Activated CD4-positive, alpha-beta T cell treated with anti-CD3 and anti-CD28 coated beads for 36 hours (primary cell): ENCODE results near the gene PTPRO. TPM values are rescaled to one million over a fixed set of nuclear protein-coding genes. Genes with fewer than 3 reads are reported as not detected.
A peak's percentile ranks its signal among the peaks of the same experiment; 100 is the strongest.

Source experiments
- ATAC-seq: fragments of 200-7000 bp; cut with Tn5 transposase; one replicate; pipeline ENCODE4 v1.10.0; 2021; ENCODE audit warnings: mild to moderate bottlenecking, moderate library complexity
- CTCF ChIA-PET: fragments of 350-600 bp; sonication (Branson Sonifier 250); formaldehyde crosslinking; loops from one replicate; lab custom pipeline; 2021; ENCODE audit warnings: antibody characterized with exemption; lab: Charles Lee
- POLR2A ChIA-PET: fragments of 350-600 bp; sonication (Branson Sonifier 250); formaldehyde crosslinking; loops from one replicate; lab custom pipeline; 2021; ENCODE audit warnings: antibody characterized with exemption, inconsistent platforms; lab: Charles Lee
- DNase-seq: peaks from one replicate; pipeline ENCODE4 v3.0.0-alpha.2; 2020
- H3K27ac Mint-ChIP-seq: one replicate; pipeline ENCODE4 v1.8.0; 2021; ENCODE audit warnings: mixed read lengths
- H3K27me3 Mint-ChIP-seq: one replicate; pipeline ENCODE4 v1.8.0; 2021; ENCODE audit warnings: mixed read lengths
- H3K36me3 Mint-ChIP-seq: one replicate; pipeline ENCODE4 v1.8.0; 2021; ENCODE audit warnings: low read depth, mixed read lengths
- H3K4me1 Mint-ChIP-seq: one replicate; pipeline ENCODE4 v1.8.0; 2021; ENCODE audit warnings: mixed read lengths
- H3K4me3 Mint-ChIP-seq: one replicate; pipeline ENCODE4 v1.8.0; 2021; ENCODE audit warnings: mild to moderate bottlenecking, moderate library complexity, mixed read lengths
- H3K9me3 Mint-ChIP-seq: one replicate; pipeline ENCODE4 v1.8.0; 2021; ENCODE audit warnings: low read depth, mixed read lengths
- intact Hi-C, 2 experiments: fragments of 100-400 bp; cut with DNase I in 1 of 2; cut with micrococcal nuclease in 1 of 2; formaldehyde crosslinking; loops; one replicate each; pipeline versions ENCODE4 v1.14.2 to v1.15.1; 2022 to 2024; cut with DNase I, micrococcal nuclease
- total RNA-seq, 2 experiments: library from RNA; stranded (reverse); gene quantifications; one replicate each; pipeline ENCODE4 v1.2.3, GENCODE V29; 2021

Gene PTPRO
- total RNA-seq, 2 experiments from 2014 or later = 0.46 to 0.49 TPM

GRCh38 chr12:15540469-15540872 lies 218.2 kb downstream of the PTPRO start:
- POLR2A ChIA-PET = no interaction called here
- H3K4me1 Mint-ChIP-seq = peaks cover 35% of the 10 kb centered on the region
- intact Hi-C loops = no loop called here
- DNase-seq (no peak), ATAC-seq (no peak)
- CTCF ChIA-PET = interaction anchor here (0.8 to 1.8 kb wide), 5 partner anchors 8 to 49 kb away, joined by 3 to 10 read pairs (median 6); no protein-coding TSS in a partner anchor
- H3K27ac Mint-ChIP-seq = no peak overlapping the region
- no peak overlapping the region for H3K4me3 Mint-ChIP-seq
- H3K27me3 Mint-ChIP-seq = no peaks in the 10 kb centered on the region
- no peaks in the 10 kb centered on the region for H3K9me3 Mint-ChIP-seq
- H3K36me3 Mint-ChIP-seq = no peaks in the 10 kb centered on the region

- H3K36me3 Mint-ChIP-seq = peaks cover under 1% of the 10 kb centered on the region
- no peak for ATAC-seq
- H3K4me3 Mint-ChIP-seq = no peak overlapping the region
- H3K27ac Mint-ChIP-seq = no peak overlapping the region
- peaks cover under 1% of the 10 kb centered on the region for H3K9me3 Mint-ChIP-seq
- ChIA-PET CTCF (interaction anchor here (0.6 to 1.7 kb wide), 2 partner anchors 9 to 38 kb away, joined by 3 to 8 read pairs; no protein-coding TSS in a partner anchor), POLR2A (no interaction called here)
- intact Hi-C loops = no loop called here
- H3K27me3 Mint-ChIP-seq = no peaks in the 10 kb centered on the region
- peaks cover 51% of the 10 kb centered on the region for H3K4me1 Mint-ChIP-seq
- DNase-seq = no peak
Measured at GRCh38 chr12:15541996-15542631, 219.8 kb downstream of the PTPRO start.

- Mint-ChIP-seq H3K27me3 (no peaks in the 10 kb centered on the region), H3K27ac (peak overlapping the region; percentile 9), H3K4me1 (peaks cover 63% of the 10 kb centered on the region), H3K4me3 (no peak overlapping the region), H3K36me3 (peaks cover 2% of the 10 kb centered on the region), H3K9me3 (peaks cover 2% of the 10 kb centered on the region)
- POLR2A ChIA-PET = no interaction called here
- intact Hi-C loops = no loop called here
- CTCF ChIA-PET = no interaction called here
- ATAC-seq = no peak
- no peak for DNase-seq
Measured at GRCh38 chr12:15543347-15543746, 221.0 kb downstream of the PTPRO start.

- ChIA-PET CTCF (interaction anchor here (4.8 to 9.1 kb wide), 3 partner anchors 12 to 40 kb away, joined by 32 to 83 read pairs (median 54); no protein-coding TSS in a partner anchor), POLR2A (no interaction called here)
- Mint-ChIP-seq H3K27me3 (no peaks in the 10 kb centered on the region), H3K9me3 (peaks cover 2% of the 10 kb centered on the region), H3K4me1 (peaks cover 65% of the 10 kb centered on the region), H3K27ac (peak overlapping the region; percentile 79), H3K36me3 (peaks cover 5% of the 10 kb centered on the region), H3K4me3 (no peak overlapping the region)
- ATAC-seq (no peak), DNase-seq (no peak)
- intact Hi-C loops = no loop called here
Measured at GRCh38 chr12:15544589-15544988, 222.3 kb downstream of the PTPRO start.

- POLR2A ChIA-PET = no interaction called here
- CTCF ChIA-PET = interaction anchor here (1.0 to 9.1 kb wide), 7 partner anchors 11 to 45 kb away, joined by 3 to 83 read pairs (median 5); no protein-coding TSS in a partner anchor
Measured at GRCh38 chr12:15545334-15545733, 223.0 kb downstream of the PTPRO start.

GRCh38 chr12:15546102-15546701 lies 223.9 kb downstream of the PTPRO start:
- no peaks in the 10 kb centered on the region for H3K27me3 Mint-ChIP-seq
- ATAC-seq = peak; percentile 78
- POLR2A ChIA-PET = no interaction called here
- DNase-seq = peak; percentile 32
- CTCF ChIA-PET = interaction anchor here (0.6 to 9.1 kb wide), 8 partner anchors 12 to 83 kb away, joined by 3 to 83 read pairs (median 4); no protein-coding TSS in a partner anchor
- H3K27ac Mint-ChIP-seq = peak overlapping the region; percentile 78
- peaks cover 11% of the 10 kb centered on the region for H3K36me3 Mint-ChIP-seq
- peaks cover 62% of the 10 kb centered on the region for H3K4me1 Mint-ChIP-seq
- intact Hi-C loops = loop anchor here (1.0 to 2.0 kb wide), 4 partner anchors 16 to 25 kb away; no protein-coding TSS in a partner anchor
- no peak overlapping the region for H3K4me3 Mint-ChIP-seq
- H3K9me3 Mint-ChIP-seq = peaks cover 5% of the 10 kb centered on the region

More at GRCh38 chr12:15545334-15545733, 223.0 kb downstream of the PTPRO start:
- peaks cover 7% of the 10 kb centered on the region for H3K36me3 Mint-ChIP-seq
- H3K27ac Mint-ChIP-seq = peak overlapping the region; percentile 79
- no peaks in the 10 kb centered on the region for H3K27me3 Mint-ChIP-seq
- ATAC-seq (no peak), DNase-seq (no peak)
- intact Hi-C loops = no loop called here
- peaks cover 2% of the 10 kb centered on the region for H3K9me3 Mint-ChIP-seq
- H3K4me1 Mint-ChIP-seq = peaks cover 65% of the 10 kb centered on the region
- no peak overlapping the region for H3K4me3 Mint-ChIP-seq

- H3K4me3 Mint-ChIP-seq = no peak overlapping the region
- H3K36me3 Mint-ChIP-seq = peaks cover 11% of the 10 kb centered on the region
- DNase-seq (no peak), ATAC-seq (no peak)
- peaks cover 5% of the 10 kb centered on the region for H3K9me3 Mint-ChIP-seq
- peak overlapping the region; percentile 75 for H3K27ac Mint-ChIP-seq
- POLR2A ChIA-PET = interaction anchor here (1.0 kb wide), 1 partner anchor 13 kb away, joined by 4 read pairs; no protein-coding TSS in a partner anchor
- intact Hi-C loops = loop anchor here in 1 of 2 experiments (2.0 kb wide), 2 partner anchors 16 to 24 kb away; no protein-coding TSS in a partner anchor
- H3K4me1 Mint-ChIP-seq = peaks cover 61% of the 10 kb centered on the region
- no peaks in the 10 kb centered on the region for H3K27me3 Mint-ChIP-seq
- CTCF ChIA-PET = interaction anchor here (0.7 to 9.1 kb wide), 4 partner anchors 12 to 38 kb away, joined by 3 to 83 read pairs (median 43); no protein-coding TSS in a partner anchor
Measured at GRCh38 chr12:15547063-15547462, 224.8 kb downstream of the PTPRO start.

- DNase-seq = no peak
- POLR2A ChIA-PET = interaction anchor here (1.0 to 1.1 kb wide), 2 partner anchors 12 to 16 kb away, joined by 4 read pairs; no protein-coding TSS in a partner anchor
- Mint-ChIP-seq H3K4me3 (no peak overlapping the region), H3K36me3 (peaks cover 11% of the 10 kb centered on the region), H3K27me3 (no peaks in the 10 kb centered on the region), H3K27ac (peak overlapping the region; percentile 75), H3K4me1 (peaks cover 64% of the 10 kb centered on the region), H3K9me3 (peaks cover 5% of the 10 kb centered on the region)
- CTCF ChIA-PET = interaction anchor here (0.6 to 9.1 kb wide), 6 partner anchors 13 to 1079 kb away, joined by 3 to 83 read pairs (median 22); no protein-coding TSS in a partner anchor
- no peak for ATAC-seq
- intact Hi-C loops = loop anchor here in 1 of 2 experiments (2.0 kb wide), 2 partner anchors 15 to 23 kb away; no protein-coding TSS in a partner anchor
Measured at GRCh38 chr12:15547691-15548090, 225.4 kb downstream of the PTPRO start.

GRCh38 chr12:15550793-15551192 lies 228.5 kb downstream of the PTPRO start:
- H3K27me3 Mint-ChIP-seq = no peaks in the 10 kb centered on the region
- H3K9me3 Mint-ChIP-seq = peaks cover 5% of the 10 kb centered on the region
- no peak overlapping the region for H3K4me3 Mint-ChIP-seq
- DNase-seq (no peak), ATAC-seq (no peak)
- H3K27ac Mint-ChIP-seq = no peak overlapping the region
- POLR2A ChIA-PET = no interaction called here
- intact Hi-C loops = no loop called here
- CTCF ChIA-PET = interaction anchor here (3.2 to 9.1 kb wide), 3 partner anchors 10 to 34 kb away, joined by 14 to 83 read pairs (median 54); no protein-coding TSS in a partner anchor
- H3K4me1 Mint-ChIP-seq = peaks cover 48% of the 10 kb centered on the region
- peaks cover 11% of the 10 kb centered on the region for H3K36me3 Mint-ChIP-seq

GRCh38 chr12:15555446-15555845 lies 233.1 kb downstream of the PTPRO start:
- Mint-ChIP-seq H3K27me3 (no peaks in the 10 kb centered on the region), H3K4me3 (no peak overlapping the region), H3K36me3 (peaks cover 10% of the 10 kb centered on the region), H3K9me3 (peaks cover 5% of the 10 kb centered on the region), H3K4me1 (peaks cover 24% of the 10 kb centered on the region), H3K27ac (no peak overlapping the region)
- ATAC-seq = no peak
- ChIA-PET CTCF (interaction anchor here (2.0 kb wide), 1 partner anchor 22 kb away, joined by 6 read pairs; no protein-coding TSS in a partner anchor), POLR2A (no interaction called here)
- no peak for DNase-seq
- intact Hi-C loops = no loop called here
